Stimulated activated CD4-positive, alpha-beta T cell treated with anti-CD3 and anti-CD28 coated beads, Interleukin-4, amount 100 ng/mL, for 48 hours (primary cell): Measurements from ENCODE around the gene EPSTI1.
"Not testable (repeated sequence)": the region's sequence is repeated elsewhere in the genome, so short reads cannot be mapped to it uniquely, and the experiment has no call there.

Source experiments
- DNase-seq, 2 donors: peaks; one replicate each; pipeline ENCODE4 v3.0.0-alpha.2; 2020; ENCODE audit warnings: low read depth in 2 of 2

Gene EPSTI1

GRCh38 chr13:43005460-43006236 is 13.6 kb upstream of the EPSTI1 start:
- no peak for DNase-seq

DNA sequence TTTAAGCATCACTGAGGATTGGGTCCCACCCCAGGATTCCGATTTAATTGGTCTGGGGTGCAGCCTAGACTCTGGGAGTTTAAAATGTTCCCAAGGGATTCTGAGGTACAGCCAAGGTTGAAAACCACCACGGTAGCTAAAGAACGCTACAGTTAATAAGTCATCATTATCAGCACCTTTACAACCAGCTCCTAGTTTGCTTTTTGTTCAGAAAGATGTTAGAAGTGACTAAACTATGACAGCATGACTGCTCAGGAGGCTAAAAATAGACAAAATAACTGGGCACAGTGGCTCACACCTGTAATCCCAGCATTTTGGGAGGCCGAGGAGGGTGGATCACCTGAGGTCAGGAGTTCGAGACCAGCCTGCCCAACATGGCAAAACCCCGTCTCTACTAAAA is 11.7 kb upstream of the EPSTI1 start:
- no peak for DNase-seq

DNA sequence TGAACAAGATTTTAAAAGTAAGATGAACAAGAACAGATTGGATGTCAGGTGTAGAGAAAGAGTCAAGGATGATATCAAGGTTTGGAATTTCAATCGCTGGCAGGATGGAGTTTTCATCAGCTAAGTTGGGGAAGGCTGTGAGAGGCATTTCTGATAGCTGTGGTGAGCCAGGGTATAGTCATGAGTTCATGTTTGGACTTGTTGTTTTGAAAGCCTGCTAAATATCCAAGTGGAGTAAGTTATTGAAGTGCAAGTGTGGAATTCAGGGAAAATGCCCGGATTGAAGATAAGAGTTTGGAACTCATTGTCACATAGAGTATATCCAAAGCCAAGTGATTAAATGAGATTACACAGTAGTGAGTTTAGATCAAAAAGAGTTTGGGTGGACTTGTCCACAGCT is 11.0 kb upstream of the EPSTI1 start:
- no peak for DNase-seq

- DNase-seq = no peak
Measured at GRCh38 chr13:43002021-43002420, 10.0 kb upstream of the EPSTI1 start.

DNA sequence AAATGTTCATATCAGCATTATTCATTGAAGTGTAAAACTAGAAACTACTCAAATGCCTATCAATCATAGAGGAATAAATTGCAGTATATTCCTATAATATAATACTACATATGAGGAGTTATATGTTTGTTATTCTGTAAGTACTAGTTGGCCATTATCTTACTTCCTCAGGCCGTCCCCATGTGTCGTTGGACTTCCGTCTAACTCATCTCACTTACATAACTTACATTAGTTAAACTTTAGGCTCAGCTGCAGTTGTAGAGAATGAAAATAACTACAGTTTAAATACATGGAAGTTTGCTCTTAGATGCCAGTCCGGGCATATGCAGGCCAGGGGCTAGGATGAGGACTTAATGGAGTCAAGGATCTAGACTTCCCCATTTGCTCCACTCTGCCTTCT is 8.6 kb upstream of the EPSTI1 start:
- DNase-seq = no peak

GRCh38 chr13:42999491-42999890 is 7.5 kb upstream of the EPSTI1 start:
- DNase-seq = no peak

GRCh38 chr13:42997381-42997780 is 5.3 kb upstream of the EPSTI1 start:
- no peak for DNase-seq

DNA sequence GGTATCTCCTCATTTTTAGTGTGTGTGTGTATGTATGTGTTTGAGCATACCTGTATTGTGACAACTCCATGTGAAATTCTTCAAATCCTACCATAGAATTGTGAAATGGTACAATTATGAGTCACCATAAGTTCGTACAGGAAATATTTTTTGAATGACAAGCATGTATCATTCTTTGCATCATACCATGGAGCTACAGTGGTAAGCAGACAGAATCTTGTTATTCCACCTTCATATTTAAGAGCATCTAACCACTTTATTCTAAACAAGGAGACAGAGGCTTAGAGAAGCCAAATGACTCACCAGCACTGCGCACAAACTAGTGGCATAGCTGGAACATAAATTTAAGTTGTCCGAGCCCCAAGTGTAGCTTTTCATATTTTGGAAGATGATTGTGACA is 4.5 kb upstream of the EPSTI1 start:
- DNase-seq = no peak

DNA sequence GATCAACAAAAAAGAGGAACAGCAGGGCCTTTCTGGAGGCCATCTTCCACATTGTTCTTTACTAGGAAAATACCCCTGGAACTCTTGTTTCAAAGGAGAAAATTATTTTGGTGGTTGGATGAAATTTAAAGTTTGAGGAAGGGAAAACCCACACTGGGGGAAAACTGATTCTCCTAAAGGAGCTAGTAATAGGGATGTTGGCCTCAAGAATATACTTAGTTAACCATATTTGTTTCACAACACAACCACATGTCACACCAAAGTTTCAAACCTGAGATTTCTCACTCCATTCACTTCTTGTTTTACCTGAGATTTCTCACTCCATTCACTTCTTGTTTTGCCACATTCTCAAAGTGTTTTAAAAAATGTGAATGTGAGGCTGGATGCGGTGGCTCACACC is 2.8 kb upstream of the EPSTI1 start:
- DNase-seq = no peak

DNA sequence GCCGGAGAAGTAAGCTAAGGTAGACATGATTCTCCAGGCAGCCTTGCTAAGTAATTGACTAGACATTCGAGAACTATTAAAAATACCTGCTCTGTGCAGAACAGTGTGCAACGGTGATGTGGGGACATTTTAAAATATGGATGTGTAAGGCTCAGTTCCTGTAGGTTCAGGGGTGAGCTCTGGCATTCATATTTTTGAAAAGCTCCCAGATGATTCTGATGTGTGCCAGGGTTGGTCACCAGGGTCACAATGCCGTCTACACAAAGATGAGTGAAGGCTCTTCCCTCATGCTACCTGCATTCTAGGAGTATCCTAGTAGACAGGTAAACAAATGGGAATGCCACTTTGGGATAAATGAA is 702 bp upstream of the EPSTI1 start:
- DNase-seq = no peak

DNA sequence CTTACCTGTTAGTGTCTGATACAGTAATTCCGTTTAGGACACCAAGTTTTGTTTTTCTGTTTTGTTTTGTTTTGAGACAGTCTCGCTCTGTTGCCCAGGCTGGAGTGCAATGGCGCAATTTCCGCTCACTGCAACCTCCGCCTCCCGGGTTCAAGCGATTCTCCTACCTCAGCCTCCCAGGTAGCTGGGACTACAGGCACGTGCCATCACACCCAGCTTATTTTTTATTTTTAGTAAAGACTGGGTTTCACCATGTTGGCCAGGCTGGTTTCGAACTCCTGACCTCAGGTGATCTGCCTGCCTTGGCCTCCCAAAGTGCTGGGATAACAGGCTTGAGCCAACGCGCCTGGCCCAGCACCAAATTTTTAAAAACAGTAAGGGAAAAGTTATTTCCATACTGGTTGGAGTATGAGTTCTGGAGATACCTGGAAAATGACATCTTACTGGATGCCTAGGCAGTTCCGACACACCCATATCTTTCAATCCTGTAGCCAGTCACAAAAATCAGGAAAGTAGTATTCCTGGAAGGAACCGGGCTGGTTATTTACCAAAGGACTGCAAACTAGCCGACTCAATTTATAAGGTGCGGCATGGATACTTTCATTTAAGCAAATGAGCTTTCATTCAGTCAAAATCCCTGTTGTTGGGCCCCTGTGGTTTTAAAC is 676 bp downstream of the EPSTI1 start:
- not testable (repeated sequence) for DNase-seq

DNA sequence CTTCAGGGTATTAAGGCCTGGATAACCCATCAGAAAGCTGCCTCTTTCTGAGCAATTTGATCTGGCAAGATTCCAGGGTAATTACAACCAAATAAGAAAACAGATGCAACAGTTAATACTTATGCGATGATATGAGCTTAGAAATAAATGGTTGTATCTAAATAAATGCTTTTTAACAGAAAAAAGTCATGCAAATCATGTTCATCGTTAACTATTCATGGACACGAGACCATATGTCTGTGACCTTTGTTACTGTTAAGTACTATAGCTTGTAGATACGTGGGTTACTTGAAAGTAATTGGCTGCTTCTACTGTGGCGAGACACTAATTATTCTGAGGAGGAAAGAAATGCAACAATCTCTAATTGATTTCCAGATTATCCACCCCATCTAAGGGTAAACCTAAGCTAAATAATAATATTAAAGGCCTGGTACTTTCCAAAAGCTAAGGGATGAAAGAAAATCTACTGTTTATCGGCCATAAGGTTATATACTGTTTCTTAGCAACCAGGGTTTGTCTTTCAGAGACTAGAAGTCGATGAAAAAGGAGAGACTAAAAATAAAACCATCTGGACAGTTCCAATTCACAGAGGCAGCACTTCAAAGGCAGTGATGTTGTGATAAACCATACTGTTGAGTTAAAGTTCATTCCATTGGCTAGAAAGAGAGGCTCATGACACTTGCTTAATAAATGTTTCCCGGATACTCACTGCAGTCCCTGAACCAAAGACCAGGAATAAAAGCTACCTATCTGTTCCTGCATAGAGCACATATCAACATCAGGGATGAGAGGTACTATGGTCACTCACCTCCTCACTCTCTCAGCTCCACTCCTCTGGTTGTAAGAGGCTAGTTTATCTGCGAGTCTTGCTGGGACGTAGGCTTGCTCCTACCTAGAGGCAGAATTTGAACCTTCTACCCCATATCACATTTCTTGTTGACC is 1.5 kb downstream of the EPSTI1 start:
- no peak for DNase-seq

DNA sequence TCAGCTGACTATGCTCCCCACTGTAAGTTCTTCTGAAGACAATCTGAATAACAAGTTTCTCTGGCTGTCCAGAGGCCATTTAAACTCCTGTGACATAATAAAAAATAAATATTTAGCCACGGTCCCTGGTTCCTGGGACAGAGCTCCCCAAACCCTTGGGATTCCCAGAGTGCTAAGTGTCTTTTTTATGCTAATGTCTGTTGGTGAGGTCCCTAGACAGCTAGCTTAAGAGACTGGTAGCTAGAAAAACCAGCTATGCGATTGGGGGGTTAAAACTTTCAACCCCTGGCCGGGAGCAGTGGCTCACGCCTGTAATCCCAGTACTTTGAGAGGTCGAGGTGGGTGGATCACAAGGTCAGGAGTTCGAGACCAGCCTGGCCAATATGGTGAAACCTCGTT is 5.9 kb downstream of the EPSTI1 start:
- no peak for DNase-seq

- no peak for DNase-seq
Measured at GRCh38 chr13:42985312-42986175, 6.5 kb downstream of the EPSTI1 start.

- DNase-seq = no peak
Measured at GRCh38 chr13:42984691-42985090, 7.3 kb downstream of the EPSTI1 start.

- no peak for DNase-seq
Measured at GRCh38 chr13:42984026-42984425, 8.0 kb downstream of the EPSTI1 start.

DNA sequence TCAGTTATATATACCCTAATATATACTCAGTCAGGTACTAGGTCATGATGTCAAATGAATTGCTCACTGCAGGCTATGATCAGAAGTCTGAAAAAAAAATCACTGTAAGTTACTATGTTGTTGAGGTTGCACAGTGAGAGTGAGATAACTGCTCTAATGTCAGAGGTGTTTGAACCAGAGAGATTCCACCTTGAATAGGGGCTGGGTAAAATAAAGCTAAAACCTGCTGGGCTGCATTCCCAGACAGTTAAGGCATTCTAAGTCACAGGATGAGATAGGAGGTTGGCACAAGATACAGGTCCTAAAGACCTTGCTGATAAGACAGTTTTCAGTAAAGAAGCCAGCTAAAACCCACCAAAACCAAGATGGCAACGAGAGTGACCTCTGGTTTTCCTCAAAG is 10.2 kb downstream of the EPSTI1 start:
- no peak for DNase-seq

- no peak for DNase-seq
Measured at GRCh38 chr13:42981317-42981716, 10.7 kb downstream of the EPSTI1 start.

DNA sequence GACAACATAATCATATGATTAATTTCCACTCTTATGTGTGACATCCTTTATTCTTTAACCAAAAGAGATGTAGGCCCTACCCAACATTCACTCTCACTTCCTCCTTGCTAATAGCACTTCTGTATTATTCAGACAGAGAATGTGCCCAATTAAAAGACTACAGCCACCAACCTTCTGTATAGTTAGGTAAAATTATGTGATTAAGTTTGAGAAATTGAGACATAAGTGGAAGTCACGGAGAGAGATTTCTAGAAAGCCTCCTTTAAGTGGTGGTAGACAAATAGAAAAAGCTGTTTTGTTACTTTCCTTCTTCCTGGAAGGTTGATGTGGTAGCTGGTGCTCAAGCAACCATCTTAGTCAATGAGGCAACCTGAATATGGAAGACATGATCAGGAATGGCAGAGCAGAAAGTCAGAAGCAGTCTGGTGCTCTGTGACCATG is 14.8 kb downstream of the EPSTI1 start:
- DNase-seq = no peak

DNA sequence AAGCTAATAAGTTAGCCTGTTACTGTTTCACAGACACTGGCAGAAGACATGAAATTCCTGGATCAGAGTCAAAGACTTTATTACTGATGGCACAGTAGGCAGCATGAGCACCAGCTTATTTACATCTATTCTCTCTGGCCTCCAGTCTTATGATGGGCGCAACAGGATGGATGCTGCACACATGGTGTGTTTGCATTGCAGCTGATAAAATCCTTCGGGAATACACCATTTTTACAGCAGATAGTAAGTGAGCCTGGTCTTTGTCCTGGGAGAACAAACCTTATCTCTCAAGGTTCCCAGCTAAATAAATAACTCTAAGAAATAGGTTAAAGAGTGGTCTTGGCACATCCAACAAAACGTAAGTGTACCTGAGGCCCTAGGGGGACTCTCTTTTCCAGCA is 16.0 kb downstream of the EPSTI1 start:
- no peak for DNase-seq

GRCh38 chr13:42973581-42973980 is 18.5 kb downstream of the EPSTI1 start:
- DNase-seq = no peak
